RCC 7860 (cell line): ENCODE measurements around the gene LCE2C.
"Not testable (repeated sequence)": the region's sequence is repeated elsewhere in the genome, so short reads cannot be mapped to it uniquely, and the experiment has no call there.

Experiments used
- DNase-seq: peaks from one replicate; pipeline ENCODE4 v3.0.0-alpha.2; 2015; ENCODE audit warnings: low spot score
- FAIRE-seq: peaks from 2 replicates; lab custom pipeline; 2012; peaks lifted over from hg19 to GRCh38; lab: Jason Lieb, UNC

LCE2C gene, protein sequence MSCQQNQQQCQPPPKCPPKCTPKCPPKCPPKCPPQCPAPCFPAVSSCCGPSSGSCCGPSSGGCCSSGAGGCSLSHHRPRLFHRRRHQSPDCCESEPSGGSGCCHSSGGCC

DNA sequence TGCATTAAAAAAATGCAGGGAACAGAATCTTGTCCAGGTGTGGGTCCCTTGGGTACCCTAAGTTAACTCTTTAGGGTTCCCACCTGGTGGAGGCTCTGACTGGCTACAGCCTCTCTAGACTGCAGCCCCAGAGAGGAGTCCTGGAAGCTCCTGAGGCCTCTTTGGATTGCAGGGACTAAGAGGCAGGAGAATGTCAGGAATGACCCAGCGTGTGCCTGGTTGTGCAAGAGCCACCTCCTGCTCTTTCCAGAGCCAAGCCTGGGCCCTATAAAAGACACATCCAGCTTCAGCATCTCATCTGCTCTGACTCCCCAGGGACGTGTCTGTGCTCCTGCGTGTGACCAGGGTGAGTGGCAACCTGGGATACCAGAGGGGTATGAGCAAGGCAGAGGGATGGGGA, at the start of gene LCE2C:
Gene LCE2C (plus strand): TSS at position 297 of the 400 bp plus-strand sequence. CDS start 737 bp downstream, outside the sequence.
- FAIRE-seq, DNase-seq: not testable (repeated sequence)

DNA sequence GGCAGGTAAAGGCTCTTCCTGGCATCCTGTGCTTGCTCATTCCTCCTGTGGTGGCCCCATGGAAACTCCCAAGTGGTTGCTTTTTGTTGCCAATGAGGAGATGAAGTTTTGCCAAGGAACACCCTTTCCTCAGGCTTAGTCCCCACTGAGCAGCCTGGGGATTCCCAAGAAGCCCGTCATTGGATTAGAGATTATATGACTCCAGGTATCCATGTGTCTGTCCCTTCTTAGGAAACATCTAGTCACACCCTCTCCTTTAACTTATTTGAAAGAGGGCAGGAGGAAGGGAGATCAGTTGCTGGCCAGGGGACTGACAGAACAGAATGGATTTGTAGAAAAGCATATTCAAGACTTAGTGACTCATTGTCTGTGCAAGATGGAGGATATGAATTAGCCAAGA, 48.3 kb upstream of the LCE2C start:
- FAIRE-seq (no peak), DNase-seq (no peak)

DNA sequence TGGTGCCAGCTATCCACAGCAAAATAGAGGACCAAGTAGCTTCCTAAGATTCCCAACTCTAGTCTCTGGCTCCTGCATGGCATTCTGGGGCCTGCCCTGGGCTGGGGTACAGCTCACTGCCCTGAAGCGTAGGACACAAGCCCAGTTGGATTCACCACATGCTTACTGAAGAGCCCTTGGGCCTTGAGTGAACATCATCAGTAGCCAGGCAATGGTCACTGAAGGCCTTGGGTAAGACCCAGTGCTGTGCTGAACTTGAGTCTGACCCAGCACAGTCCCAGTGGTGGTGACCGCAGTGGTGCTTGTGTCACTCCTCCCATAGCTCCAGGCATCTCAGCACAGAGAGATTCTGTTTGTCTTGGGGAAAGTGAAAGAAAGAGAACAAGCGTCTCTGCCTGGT, 44.5 kb upstream of the LCE2C start:
- FAIRE-seq (no peak), DNase-seq (no peak)

DNA sequence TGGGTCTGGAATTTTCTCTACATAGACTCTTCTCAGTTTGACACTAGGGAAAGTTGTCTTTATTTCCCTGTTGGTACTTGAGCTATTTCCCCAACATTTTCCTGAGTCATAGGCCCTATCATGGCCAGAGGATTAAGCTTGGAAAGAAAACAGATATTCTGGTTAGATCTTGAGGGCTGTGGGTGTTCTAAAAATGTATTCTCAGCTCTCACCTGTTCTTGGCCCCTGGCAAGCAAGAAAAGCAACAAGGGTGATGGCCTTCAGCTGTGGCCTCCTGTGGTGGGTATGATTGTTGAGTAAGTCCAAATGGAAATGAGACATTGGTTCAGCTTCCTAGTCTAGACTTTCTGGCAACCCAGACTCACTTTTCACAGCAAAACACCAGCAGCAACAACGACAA, 34.7 kb upstream of the LCE2C start:
- FAIRE-seq (no peak), DNase-seq (no peak)

DNA sequence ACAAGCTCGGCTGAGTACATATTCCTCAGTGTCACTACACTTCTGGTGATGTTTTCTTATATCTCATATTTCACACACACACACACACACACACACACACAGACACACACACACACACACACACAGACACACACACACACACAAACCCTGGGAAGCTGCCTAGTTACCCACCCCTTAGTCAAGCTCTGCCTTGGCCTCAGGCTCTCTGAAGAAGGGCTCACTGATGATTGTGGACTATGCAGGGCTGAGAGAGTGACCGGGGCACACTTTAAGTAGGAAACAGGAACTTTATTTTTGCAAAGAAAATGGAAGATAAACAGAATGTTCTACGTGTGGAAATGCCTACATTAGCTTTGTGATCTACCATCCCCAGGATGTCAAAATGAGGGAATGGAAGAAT, 31.1 kb upstream of the LCE2C start:
- FAIRE-seq = no peak
- DNase-seq = no peak

DNA sequence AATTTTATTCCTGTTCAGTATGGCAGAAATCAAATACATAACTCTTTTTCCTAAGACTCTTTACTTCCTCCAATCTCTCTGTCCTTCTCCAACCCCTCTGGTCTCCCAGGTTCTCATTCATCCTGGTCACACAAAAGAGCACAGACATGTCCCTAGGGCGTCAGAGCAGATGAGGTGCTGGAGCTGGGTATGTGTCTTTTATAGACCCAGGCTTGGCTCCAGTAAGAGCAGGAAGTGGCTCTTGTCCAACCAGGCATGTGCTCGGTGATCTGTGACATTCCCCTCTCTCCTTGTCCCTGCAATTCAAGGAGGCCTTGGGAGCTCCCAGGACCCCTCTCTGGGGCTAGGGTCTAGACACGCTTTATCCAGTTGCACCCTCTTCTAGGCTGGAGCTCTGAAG, 29.9 kb upstream of the LCE2C start:
- FAIRE-seq (no peak), DNase-seq (no peak)

DNA sequence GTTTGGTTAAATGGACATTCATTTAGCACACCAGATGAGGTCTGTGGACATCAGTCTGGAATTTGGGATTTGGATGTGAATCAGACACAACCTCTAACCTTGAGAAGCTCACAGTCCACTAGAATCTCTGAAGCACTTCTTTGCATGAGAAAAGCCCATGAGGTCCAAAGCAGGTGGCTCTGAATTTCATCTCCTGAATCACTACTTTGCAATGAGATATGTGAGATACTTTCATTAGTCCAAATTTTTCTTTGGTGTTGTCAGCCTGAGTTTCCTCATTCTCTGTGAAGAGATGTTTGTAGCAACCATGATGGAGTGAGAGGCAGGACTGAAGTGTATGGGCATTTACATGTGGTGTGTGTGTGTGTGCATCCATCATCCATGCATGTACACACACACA, 28.4 kb upstream of the LCE2C start:
- no peak for FAIRE-seq
- no peak for DNase-seq

- DNase-seq (peak; percentile 24), FAIRE-seq (no peak)
These were observed 21.0 kb upstream of the LCE2C start for GRCh38 chr1:152654110-152654509.

DNA sequence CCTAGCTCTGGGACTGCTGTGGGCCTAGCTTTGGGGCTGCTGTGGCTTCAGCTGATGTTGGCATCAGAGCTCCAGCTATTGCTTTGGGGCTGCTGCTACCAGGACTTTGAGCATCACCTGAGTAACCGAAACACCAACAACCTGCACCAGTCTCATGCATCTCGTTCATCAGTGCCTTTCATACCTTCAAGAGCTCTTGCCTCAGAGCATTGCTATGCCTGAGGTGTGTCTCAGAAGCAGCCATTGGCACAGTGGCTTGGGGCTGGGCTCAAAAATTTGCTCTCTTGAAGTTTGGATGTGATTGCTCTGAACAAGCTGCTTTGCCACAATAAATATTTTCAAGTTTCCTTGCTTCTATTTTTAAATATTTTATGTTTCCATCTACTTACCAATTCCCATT, 18.6 kb upstream of the LCE2C start:
- DNase-seq (no peak), FAIRE-seq (no peak)

GRCh38 chr1:152657677-152658076, 17.4 kb upstream of the LCE2C start:
- no peak for DNase-seq
- no peak for FAIRE-seq

DNA sequence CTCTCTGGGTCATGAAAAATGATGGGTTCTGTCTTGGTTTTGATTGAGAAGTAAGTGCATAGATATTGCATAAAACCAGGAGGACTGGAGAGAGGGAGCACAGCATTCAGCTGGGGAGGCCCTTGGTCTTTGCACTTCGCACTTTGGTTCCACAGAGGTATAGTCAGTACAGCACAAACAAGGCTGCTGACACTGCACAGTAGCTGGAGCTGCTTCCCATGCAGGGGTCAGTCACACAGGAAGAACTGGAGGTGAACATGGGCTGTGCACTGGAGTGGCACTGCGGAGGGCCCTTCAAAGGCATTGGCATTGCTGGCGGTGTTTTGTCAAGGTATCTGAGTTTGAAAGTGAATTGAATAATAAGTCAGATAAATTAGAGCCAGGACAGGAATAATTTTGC, 16.4 kb upstream of the LCE2C start:
- FAIRE-seq (no peak), DNase-seq (no peak)

DNA sequence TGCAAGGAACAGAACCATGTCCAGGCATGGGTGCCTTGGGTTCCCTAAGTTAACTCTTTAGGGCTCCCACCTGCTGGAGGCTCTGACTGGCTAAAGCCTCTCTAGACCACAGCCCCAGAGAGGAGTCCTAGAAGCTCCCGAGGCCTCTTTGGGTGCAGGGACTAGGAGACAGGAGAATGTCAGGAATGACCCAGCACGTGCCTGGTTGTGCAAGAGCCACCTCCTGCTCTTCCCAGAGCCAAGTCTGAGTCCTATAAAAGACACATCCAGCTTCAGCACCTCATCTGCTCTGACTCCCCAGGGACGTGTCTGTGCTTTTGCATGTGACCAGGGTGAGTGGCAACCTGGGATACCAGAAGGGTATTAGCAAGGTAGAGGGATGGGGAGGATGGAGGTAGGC, 12.0 kb upstream of the LCE2C start, which contains the start of gene LCE2D:
Gene LCE2D (plus strand): TSS at position 283 of the 400 bp plus-strand sequence. CDS start 726 bp downstream, outside the sequence.
- FAIRE-seq = no peak

DNA sequence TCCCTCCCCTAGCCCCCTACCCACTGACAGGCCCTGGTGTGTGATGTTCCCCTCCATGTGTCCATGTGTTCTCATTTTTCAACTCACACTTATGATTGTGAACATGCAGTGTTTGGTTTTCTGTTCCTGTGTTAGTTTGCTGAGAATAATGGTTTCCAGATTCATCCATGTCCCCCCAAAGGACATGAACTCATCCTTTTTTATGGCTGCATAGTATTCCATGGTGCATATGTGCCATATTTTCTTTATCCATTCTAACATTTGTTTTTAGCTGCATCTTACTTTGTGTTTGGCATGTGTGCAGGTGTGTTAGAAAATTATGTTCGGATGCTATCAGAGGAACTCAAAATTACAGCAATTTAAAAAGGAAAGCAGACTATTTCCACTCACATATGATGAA, 8.9 kb upstream of the LCE2C start:
- not testable (repeated sequence) for DNase-seq, FAIRE-seq

More for the DNA sequence above, 12.0 kb upstream of the LCE2C start, which contains the start of gene LCE2D:
- no peak for DNase-seq

GRCh38 chr1:152667648-152668047, 7.4 kb upstream of the LCE2C start:
- FAIRE-seq (no peak), DNase-seq (no peak)

- FAIRE-seq = no peak
- DNase-seq = no peak
These were observed 2.1 kb upstream of the LCE2C start for GRCh38 chr1:152673016-152673415.

- DNase-seq = no peak
- FAIRE-seq = no peak
These were observed 4.4 kb downstream of the LCE2C start for GRCh38 chr1:152679459-152679858.

DNA sequence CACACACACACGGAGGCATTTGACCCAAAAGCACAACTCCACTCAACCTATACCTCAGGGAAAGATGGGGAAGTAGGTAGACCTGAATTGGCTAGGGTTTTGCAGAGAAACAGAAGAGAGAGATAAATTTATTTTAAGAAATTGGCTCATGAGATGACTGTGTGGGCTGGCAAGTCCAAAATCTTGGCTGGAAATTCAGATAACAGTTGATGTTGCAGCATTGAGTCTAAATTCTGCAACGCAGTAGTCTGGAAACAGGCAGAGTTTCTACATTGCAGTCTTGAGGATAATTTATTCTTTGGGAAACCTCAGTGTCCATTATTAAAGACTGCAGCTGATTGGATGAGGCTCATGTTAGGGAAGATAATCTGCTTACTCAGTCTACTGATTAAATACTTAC, 6.5 kb downstream of the LCE2C start:
- DNase-seq (no peak), FAIRE-seq (no peak)

DNA sequence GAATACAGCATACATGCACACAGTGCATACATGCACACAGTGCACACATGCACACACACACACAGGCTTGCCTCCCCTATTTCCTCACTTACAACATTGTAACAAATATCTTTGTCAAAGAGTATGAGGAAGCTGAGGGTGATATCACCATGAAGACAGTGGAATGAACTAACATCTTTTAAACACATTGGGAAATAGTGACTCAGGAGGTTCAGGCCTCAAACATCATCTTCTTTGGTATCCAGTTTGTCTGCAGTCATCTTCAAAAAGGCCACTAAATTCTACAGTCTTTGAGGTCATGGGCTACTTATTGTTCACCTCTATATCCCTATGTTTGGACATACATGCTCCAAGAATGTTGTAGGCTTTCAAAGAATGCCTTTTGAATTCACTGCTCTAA, 8.8 kb downstream of the LCE2C start:
- FAIRE-seq (no peak), DNase-seq (no peak)

GRCh38 chr1:152685823-152686222, 10.7 kb downstream of the LCE2C start, which contains the start of gene LCE2B:
Gene LCE2B (plus strand): TSS chr1:152686123. CDS start chr1:152686844, 721 bp downstream.
- not testable (repeated sequence) for FAIRE-seq

GRCh38 chr1:152697701-152698600, 22.9 kb downstream of the LCE2C start, which contains the start of gene LCE2A:
Gene LCE2A (plus strand): TSS chr1:152698345. CDS start chr1:152698902, 557 bp downstream.
- no peak for FAIRE-seq
- DNase-seq = no peak

More at GRCh38 chr1:152685823-152686222, 10.7 kb downstream of the LCE2C start, which contains the start of gene LCE2B:
- not testable (repeated sequence) for DNase-seq

DNA sequence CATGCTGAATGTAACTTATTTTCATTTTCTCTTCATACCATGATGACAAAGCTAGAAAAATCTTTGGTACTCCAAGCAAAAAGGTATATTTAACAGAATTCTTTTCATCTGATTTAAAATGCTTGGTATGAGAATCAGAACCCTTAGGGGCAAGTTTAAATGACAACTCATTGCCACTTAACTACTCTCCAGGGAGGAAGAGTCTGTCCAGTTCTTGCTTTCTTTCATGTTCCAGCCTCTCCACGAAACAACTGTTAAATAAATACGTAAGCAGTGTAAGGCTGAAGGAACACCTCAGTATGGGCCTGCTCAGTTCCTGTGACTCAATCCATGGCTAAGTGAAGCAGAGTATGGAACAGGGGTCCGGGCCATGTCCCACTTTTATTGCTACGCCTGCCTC, 24.7 kb downstream of the LCE2C start:
- DNase-seq (no peak), FAIRE-seq (no peak)

GRCh38 chr1:152707860-152708259, 32.8 kb downstream of the LCE2C start, which contains the start of gene LCE4A:
Gene LCE4A (plus strand): TSS chr1:152708160. CDS start chr1:152709076, 916 bp downstream.
- DNase-seq = no peak
- FAIRE-seq = no peak
